Measurements from ENCODE around the gene HDAC1.

The HDAC1 gene

DNA sequence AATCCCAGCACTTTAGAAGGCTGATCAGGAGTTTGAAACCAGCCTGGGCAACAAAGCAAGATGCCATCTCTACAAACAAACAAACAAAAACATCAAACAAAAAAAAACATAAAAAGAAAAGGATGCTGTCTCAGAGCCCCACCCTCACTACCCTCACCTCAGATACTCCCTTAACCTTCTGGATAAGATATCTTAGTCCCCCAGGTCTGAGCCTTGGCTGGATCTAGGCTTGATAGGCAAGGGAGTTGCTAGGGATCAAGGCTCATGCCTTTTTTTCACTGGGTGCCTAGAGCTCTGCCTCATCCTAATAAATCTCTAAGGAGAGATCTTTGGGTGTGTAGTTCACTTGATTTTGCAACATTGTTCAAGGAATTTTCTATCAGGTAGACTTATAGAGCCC is 7.4 kb downstream of the HDAC1 start:
- no peak for TF ChIP-seq ELF4 (IDR thresholded peaks at IDR 0.05)
- TF ChIP-seq NFRKB (IDR thresholded peaks at IDR 0.05), result no peak
- no peak for TF ChIP-seq SP1 (IDR thresholded peaks at IDR 0.05)
- TF ChIP-seq ZNF384 (IDR thresholded peaks at IDR 0.05), result no peak
- no peak for TF ChIP-seq CTBP1 (IDR thresholded peaks at IDR 0.05; ENCODE audit: borderline replicate concordance)
- TF ChIP-seq ARNT (IDR thresholded peaks at IDR 0.05), result no peak
- no peak for TF ChIP-seq FOXA1 (IDR thresholded peaks at IDR 0.05)
- TF ChIP-seq SUZ12 (IDR thresholded peaks at IDR 0.05), result no peak
- CTCF ChIA-PET, result no interaction called here
- POLR2A ChIA-PET, result no interaction called here
- DNase-seq (ENCODE audit: extremely low spot score), result no peak

DNA sequence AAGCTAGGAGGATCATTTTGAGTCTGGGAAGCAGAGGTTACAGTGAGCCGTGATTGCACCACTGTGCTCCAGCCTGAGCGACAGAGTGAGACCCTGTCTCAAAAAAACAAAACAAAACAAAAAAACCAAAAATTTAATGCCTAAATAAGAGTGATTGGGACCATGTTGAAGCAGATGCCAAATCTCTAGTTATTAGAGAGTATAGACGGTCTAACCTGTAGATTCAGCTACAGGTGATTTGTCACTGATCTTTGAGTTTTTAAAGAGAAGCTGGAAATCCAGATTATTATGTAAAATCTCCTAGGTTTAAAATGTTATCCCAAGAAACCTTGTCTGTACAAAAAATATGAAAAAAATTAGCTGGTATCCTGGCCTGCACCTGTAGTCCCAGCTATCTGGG is 11.5 kb downstream of the HDAC1 start:
- CTCF ChIA-PET, result no interaction called here
- POLR2A ChIA-PET, result interaction anchor here (1.8 kb wide), 1 partner anchor 11 kb away, joined by 4 read pairs; the partner anchor contains the start of gene HDAC1
- TF ChIP-seq SP1 (IDR thresholded peaks at IDR 0.05) (no peak), ZNF384 (IDR thresholded peaks at IDR 0.05) (no peak), TARDBP (IDR thresholded peaks at IDR 0.05) (no peak), HDGF (IDR thresholded peaks at IDR 0.05; ENCODE audit: borderline replicate concordance) (no peak), L3MBTL2 (conservative IDR thresholded peaks at IDR 0.05) (no peak), LEF1 (IDR thresholded peaks at IDR 0.05; ENCODE audit: borderline replicate concordance) (no peak), FOXA1 (IDR thresholded peaks at IDR 0.05) (no peak), ELF4 (IDR thresholded peaks at IDR 0.05) (no peak), FOXK2 (IDR thresholded peaks at IDR 0.05) (no peak), SUZ12 (IDR thresholded peaks at IDR 0.05) (no peak), NFRKB (IDR thresholded peaks at IDR 0.05) (no peak), CTBP1 (IDR thresholded peaks at IDR 0.05; ENCODE audit: borderline replicate concordance) (no peak), ARNT (IDR thresholded peaks at IDR 0.05) (no peak), BHLHE40 (IDR thresholded peaks at IDR 0.05; ENCODE audit: borderline replicate concordance) (no peak), FOXM1 (IDR thresholded peaks at IDR 0.05; ENCODE audit: borderline replicate concordance) (no peak)
- TF ChIP-seq, protein P1, sequence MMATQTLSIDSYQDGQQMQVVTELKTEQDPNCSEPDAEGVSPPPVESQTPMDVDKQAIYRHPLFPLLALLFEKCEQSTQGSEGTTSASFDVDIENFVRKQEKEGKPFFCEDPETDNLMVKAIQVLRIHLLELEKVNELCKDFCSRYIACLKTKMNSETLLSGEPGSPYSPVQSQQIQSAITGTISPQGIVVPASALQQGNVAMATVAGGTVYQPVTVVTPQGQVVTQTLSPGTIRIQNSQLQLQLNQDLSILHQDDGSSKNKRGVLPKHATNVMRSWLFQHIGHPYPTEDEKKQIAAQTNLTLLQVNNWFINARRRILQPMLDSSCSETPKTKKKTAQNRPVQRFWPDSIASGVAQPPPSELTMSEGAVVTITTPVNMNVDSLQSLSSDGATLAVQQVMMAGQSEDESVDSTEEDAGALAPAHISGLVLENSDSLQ (IDR thresholded peaks at IDR 0.05), result no peak
- no peak for DNase-seq (ENCODE audit: extremely low spot score)

DNA sequence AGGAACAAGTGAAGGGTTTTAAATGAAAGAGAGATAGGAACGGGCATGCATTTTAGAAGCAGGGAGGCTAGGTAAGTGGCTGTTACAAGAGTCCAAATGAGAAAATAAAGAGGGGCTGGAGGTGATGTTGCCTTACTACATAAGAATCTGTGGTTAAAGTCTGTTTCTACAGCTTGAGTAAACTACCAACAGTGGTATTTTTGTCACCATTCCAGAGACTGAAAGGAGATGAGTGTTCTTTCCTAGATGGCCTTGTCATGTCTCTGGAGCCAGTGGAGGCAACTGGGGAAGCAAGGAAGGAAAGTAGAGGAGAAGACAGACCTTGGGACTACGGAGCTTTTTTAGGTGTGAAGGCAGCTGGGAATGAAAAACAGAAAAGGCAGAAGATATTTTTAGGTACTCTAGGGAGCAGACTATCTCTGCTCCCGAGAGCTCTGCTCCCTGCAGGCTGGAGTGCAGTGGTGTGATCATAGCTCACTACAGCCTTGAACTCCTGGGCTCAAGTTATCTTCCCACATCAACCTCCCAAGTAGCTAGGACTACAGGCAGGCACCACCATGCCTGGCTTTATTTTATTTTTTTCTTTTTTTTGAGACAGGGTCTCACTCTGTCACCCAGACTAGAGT is 12.2 kb downstream of the HDAC1 start:
- ChIA-PET POLR2A (interaction anchor here (1.8 kb wide), 1 partner anchor 12 kb away, joined by 4 read pairs; the partner anchor contains the start of gene HDAC1), CTCF (no interaction called here)
- no peak for DNase-seq (ENCODE audit: extremely low spot score)
- no peak for TF ChIP-seq ZNF384 (IDR thresholded peaks at IDR 0.05)
- TF ChIP-seq, protein P1 (IDR thresholded peaks at IDR 0.05), result no peak
- no peak for TF ChIP-seq FOXM1 (IDR thresholded peaks at IDR 0.05; ENCODE audit: borderline replicate concordance)
- TF ChIP-seq CTBP1 (IDR thresholded peaks at IDR 0.05; ENCODE audit: borderline replicate concordance), result no peak
- no peak for TF ChIP-seq NFRKB (IDR thresholded peaks at IDR 0.05)
- TF ChIP-seq ARNT (IDR thresholded peaks at IDR 0.05), result no peak
- no peak for TF ChIP-seq SUZ12 (IDR thresholded peaks at IDR 0.05)
- no peak for TF ChIP-seq FOXA1 (IDR thresholded peaks at IDR 0.05)
- TF ChIP-seq HDGF (IDR thresholded peaks at IDR 0.05; ENCODE audit: borderline replicate concordance), result no peak
- TF ChIP-seq LEF1 (IDR thresholded peaks at IDR 0.05; ENCODE audit: borderline replicate concordance), result no peak
- no peak for TF ChIP-seq ELF4 (IDR thresholded peaks at IDR 0.05)
- TF ChIP-seq SP1 (IDR thresholded peaks at IDR 0.05), result no peak
- no peak for TF ChIP-seq FOXK2 (IDR thresholded peaks at IDR 0.05)
- no peak for TF ChIP-seq BHLHE40 (IDR thresholded peaks at IDR 0.05; ENCODE audit: borderline replicate concordance)
- no peak for TF ChIP-seq L3MBTL2 (conservative IDR thresholded peaks at IDR 0.05)
- TF ChIP-seq TARDBP (IDR thresholded peaks at IDR 0.05), result no peak

DNA sequence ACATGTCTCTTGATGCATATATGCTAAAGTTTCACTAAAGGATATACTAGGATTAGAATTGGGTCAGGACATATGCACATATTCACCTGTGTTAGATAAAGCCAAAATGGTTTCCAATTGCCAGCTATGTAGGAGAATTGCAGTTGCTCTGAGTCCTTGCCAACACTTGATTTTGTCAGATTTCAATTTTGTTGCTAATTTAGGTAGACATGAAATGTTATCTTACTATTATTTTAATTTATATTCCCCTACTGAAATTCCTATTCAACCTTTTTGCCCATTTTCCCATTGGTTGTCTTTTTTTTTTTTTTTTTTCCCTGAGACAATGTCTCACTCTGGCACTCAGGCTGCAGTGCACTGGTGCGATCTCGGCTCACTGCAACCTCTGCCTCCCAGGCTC is 13.4 kb downstream of the HDAC1 start:
- POLR2A ChIA-PET, result interaction anchor here (1.3 kb wide), 1 partner anchor 13 kb away, joined by 4 read pairs; the partner anchor contains the start of gene HDAC1
- TF ChIP-seq, protein P1 (IDR thresholded peaks at IDR 0.05), result no peak
- TF ChIP-seq LEF1 (IDR thresholded peaks at IDR 0.05; ENCODE audit: borderline replicate concordance) (no peak), ARNT (IDR thresholded peaks at IDR 0.05) (no peak), TARDBP (IDR thresholded peaks at IDR 0.05) (no peak), FOXK2 (IDR thresholded peaks at IDR 0.05) (no peak), ELF4 (IDR thresholded peaks at IDR 0.05) (no peak), NFRKB (IDR thresholded peaks at IDR 0.05) (no peak), FOXM1 (IDR thresholded peaks at IDR 0.05; ENCODE audit: borderline replicate concordance) (no peak), BHLHE40 (IDR thresholded peaks at IDR 0.05; ENCODE audit: borderline replicate concordance) (no peak), HDGF (IDR thresholded peaks at IDR 0.05; ENCODE audit: borderline replicate concordance) (no peak), L3MBTL2 (conservative IDR thresholded peaks at IDR 0.05) (no peak)
- CTCF ChIA-PET, result no interaction called here
- DNase-seq (ENCODE audit: extremely low spot score), result no peak

DNA sequence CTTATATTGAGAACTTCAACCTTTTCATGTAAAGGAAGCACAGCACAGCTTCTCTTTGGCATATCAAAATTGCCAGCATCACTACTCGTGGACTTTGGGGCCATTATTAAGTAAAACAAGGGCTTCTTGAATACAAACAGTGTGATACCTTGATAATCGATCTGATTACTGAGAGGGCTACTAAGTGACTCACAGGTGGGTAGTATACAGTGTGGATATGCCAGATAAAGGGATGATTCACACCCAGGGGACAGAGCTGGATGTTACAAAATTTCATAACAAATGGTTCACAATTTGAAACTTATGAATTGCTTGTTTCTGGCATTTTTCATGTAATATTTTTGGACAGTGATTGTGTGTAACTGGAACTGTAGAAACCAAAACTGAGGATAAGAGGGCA is 15.4 kb downstream of the HDAC1 start:
- POLR2A ChIA-PET, result interaction anchor here (1.4 kb wide), 1 partner anchor 16 kb away, joined by 3 read pairs; the partner anchor contains the start of gene HDAC1
- TF ChIP-seq SUZ12 (IDR thresholded peaks at IDR 0.05), result no peak
- TF ChIP-seq FOXM1 (IDR thresholded peaks at IDR 0.05; ENCODE audit: borderline replicate concordance), result no peak
- no peak for TF ChIP-seq FOXA1 (IDR thresholded peaks at IDR 0.05)
- TF ChIP-seq TARDBP (IDR thresholded peaks at IDR 0.05), result no peak
- TF ChIP-seq, protein P1 (IDR thresholded peaks at IDR 0.05), result no peak
- no peak for TF ChIP-seq HDGF (IDR thresholded peaks at IDR 0.05; ENCODE audit: borderline replicate concordance)
- TF ChIP-seq SP1 (IDR thresholded peaks at IDR 0.05), result no peak
- TF ChIP-seq FOXK2 (IDR thresholded peaks at IDR 0.05), result no peak
- TF ChIP-seq NFRKB (IDR thresholded peaks at IDR 0.05), result no peak
- no peak for TF ChIP-seq LEF1 (IDR thresholded peaks at IDR 0.05; ENCODE audit: borderline replicate concordance)
- no peak for TF ChIP-seq L3MBTL2 (conservative IDR thresholded peaks at IDR 0.05)
- TF ChIP-seq ZNF384 (IDR thresholded peaks at IDR 0.05), result no peak
- no peak for TF ChIP-seq BHLHE40 (IDR thresholded peaks at IDR 0.05; ENCODE audit: borderline replicate concordance)
- TF ChIP-seq ARNT (IDR thresholded peaks at IDR 0.05), result no peak
- no peak for TF ChIP-seq ELF4 (IDR thresholded peaks at IDR 0.05)
- no peak for TF ChIP-seq CTBP1 (IDR thresholded peaks at IDR 0.05; ENCODE audit: borderline replicate concordance)
- no peak for DNase-seq (ENCODE audit: extremely low spot score)
- CTCF ChIA-PET, result no interaction called here
